ENCODE results near the gene PKP1.

Gene PKP1

DNA sequence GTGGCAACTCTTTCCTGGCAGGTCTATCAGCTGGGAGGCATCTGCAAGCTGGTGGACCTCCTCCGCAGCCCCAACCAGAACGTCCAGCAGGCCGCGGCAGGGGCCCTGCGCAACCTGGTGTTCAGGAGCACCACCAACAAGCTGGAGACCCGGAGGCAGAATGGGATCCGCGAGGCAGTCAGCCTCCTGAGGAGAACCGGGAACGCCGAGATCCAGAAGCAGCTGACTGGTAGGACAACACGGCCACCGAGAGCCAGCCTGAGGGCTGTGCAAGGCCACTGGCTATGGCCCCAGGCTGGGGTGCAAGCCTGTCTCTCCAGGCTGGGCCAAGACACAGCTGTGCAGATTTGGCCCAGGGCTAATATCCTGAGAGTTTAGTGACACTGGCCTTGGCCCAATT, 34.2 kb downstream of the PKP1 start:
- Histone ChIP-seq H3K9me3 (ENCODE audit: control insufficient read depth, low read length) (no peaks in the 10 kb centered on the region), H3K27me3 (ENCODE audit: control insufficient read depth, insufficient read depth, low read length, poor library complexity, severe bottlenecking) (no peaks in the 10 kb centered on the region), H3K4me3 (ENCODE audit: insufficient read depth, low read depth, low read length) (no peak overlapping the region), H3K36me3 (ENCODE audit: control insufficient read depth, insufficient read depth, low read length) (no peaks in the 10 kb centered on the region), H3K27ac (ENCODE audit: insufficient read depth, low read depth, low read length, poor library complexity, severe bottlenecking) (no peak overlapping the region), H3K4me1 (ENCODE audit: control insufficient read depth, insufficient read depth, low read length) (no peaks in the 10 kb centered on the region)
- WGBS, 2 experiments = 95 to 96% methylated on average over 13 of the region's 13 CpGs

GRCh38 chr1:201318504-201319340, 35.4 kb downstream of the PKP1 start:
- WGBS, 2 experiments = 88% methylated on average over 15 of the region's 15 CpGs
- Histone ChIP-seq H3K9me3 (ENCODE audit: control insufficient read depth, low read length) (no peaks in the 10 kb centered on the region), H3K4me3 (ENCODE audit: insufficient read depth, low read depth, low read length) (no peak overlapping the region), H3K27me3 (ENCODE audit: control insufficient read depth, insufficient read depth, low read length, poor library complexity, severe bottlenecking) (no peaks in the 10 kb centered on the region), H3K36me3 (ENCODE audit: control insufficient read depth, insufficient read depth, low read length) (no peaks in the 10 kb centered on the region), H3K4me1 (ENCODE audit: control insufficient read depth, insufficient read depth, low read length) (no peaks in the 10 kb centered on the region), H3K27ac (ENCODE audit: insufficient read depth, low read depth, low read length, poor library complexity, severe bottlenecking) (no peak overlapping the region)

DNA sequence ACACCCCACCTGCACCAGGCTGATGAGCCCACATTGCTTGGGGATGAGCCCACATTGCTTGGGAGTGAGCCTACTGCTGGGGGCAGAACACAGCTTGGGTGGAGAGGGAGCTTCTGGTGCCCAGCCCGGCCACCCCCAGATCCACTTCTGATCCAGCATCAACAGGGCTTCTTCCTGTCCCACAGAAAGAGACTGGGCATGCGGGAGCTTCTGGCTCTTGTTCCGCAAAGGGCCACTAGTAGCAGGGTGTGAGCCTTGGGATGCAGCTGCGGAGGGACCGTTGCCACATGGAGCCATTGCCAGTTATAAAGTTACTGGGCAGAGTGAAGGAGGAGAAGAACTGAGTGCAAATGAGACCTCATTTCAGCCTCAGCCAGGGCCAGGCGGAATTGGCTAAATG, 36.3 kb downstream of the PKP1 start:
- Histone ChIP-seq H3K4me3 (ENCODE audit: insufficient read depth, low read depth, low read length) (no peak overlapping the region), H3K27ac (ENCODE audit: insufficient read depth, low read depth, low read length, poor library complexity, severe bottlenecking) (no peak overlapping the region), H3K9me3 (ENCODE audit: control insufficient read depth, low read length) (no peaks in the 10 kb centered on the region), H3K36me3 (ENCODE audit: control insufficient read depth, insufficient read depth, low read length) (no peaks in the 10 kb centered on the region), H3K27me3 (ENCODE audit: control insufficient read depth, insufficient read depth, low read length, poor library complexity, severe bottlenecking) (no peaks in the 10 kb centered on the region), H3K4me1 (ENCODE audit: control insufficient read depth, insufficient read depth, low read length) (no peaks in the 10 kb centered on the region)
- WGBS, 2 experiments = 92 to 97% methylated on average over 6 of the region's 6 CpGs

DNA sequence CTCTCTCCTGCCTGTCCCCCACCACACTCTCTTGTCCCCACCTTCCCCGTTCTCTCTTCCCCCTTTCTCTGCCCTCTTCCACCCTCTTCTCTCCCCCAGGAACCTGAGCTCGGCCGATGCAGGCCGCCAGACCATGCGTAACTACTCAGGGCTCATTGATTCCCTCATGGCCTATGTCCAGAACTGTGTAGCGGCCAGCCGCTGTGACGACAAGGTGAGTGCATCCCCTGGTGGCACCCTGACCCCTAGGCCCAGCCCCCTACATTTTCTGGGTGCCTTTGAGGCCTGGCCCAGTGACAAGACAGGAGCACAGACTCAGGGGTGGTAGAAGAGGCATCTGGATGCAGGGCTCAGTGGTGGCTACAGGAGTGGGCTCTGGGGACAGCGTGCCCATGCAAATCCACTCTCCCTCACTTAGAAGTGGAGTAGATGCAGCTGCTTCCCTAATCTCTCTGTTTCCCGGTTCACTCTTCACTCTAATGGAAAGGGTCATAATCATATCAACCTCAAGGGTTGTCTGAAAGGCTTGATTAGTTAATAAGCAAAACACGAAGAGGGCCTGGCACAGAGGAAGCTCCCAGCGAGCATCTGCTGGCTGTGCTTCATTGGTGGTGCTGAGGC, 37.0 kb downstream of the PKP1 start:
- Histone ChIP-seq H3K27me3 (ENCODE audit: control insufficient read depth, insufficient read depth, low read length, poor library complexity, severe bottlenecking) (no peaks in the 10 kb centered on the region), H3K4me3 (ENCODE audit: insufficient read depth, low read depth, low read length) (no peak overlapping the region), H3K36me3 (ENCODE audit: control insufficient read depth, insufficient read depth, low read length) (no peaks in the 10 kb centered on the region), H3K4me1 (ENCODE audit: control insufficient read depth, insufficient read depth, low read length) (no peaks in the 10 kb centered on the region), H3K9me3 (ENCODE audit: control insufficient read depth, low read length) (no peaks in the 10 kb centered on the region), H3K27ac (ENCODE audit: insufficient read depth, low read depth, low read length, poor library complexity, severe bottlenecking) (no peak overlapping the region)
- 93% methylated on average over 12 of the region's 12 CpGs for WGBS, 2 experiments

DNA sequence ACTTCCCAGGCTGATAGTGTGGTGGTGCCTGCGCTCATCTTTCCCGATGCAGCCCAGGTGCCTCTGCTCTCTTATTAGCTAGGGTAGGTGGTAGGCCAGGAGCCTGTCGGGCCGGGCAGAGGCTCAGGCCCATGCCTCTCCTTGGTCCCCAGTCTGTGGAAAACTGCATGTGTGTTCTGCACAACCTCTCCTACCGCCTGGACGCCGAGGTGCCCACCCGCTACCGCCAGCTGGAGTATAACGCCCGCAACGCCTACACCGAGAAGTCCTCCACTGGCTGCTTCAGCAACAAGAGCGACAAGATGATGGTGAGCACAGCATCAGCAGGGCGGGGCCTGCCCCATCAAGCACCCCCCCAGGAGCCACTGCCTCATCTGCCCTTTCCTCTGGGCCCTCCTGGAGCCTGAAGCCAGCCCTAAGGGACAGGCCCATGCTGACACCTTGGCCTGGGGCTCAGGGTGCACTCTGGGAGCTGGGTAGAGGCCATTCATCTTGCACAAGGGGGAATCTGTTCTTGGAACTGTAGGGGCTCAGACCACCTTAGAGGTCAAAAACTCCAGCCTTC, 38.6 kb downstream of the PKP1 start:
- Histone ChIP-seq H3K27me3 (ENCODE audit: control insufficient read depth, insufficient read depth, low read length, poor library complexity, severe bottlenecking) (no peaks in the 10 kb centered on the region), H3K27ac (ENCODE audit: insufficient read depth, low read depth, low read length, poor library complexity, severe bottlenecking) (no peak overlapping the region), H3K4me3 (ENCODE audit: insufficient read depth, low read depth, low read length) (no peak overlapping the region), H3K36me3 (ENCODE audit: control insufficient read depth, insufficient read depth, low read length) (no peaks in the 10 kb centered on the region), H3K9me3 (ENCODE audit: control insufficient read depth, low read length) (no peaks in the 10 kb centered on the region), H3K4me1 (ENCODE audit: control insufficient read depth, insufficient read depth, low read length) (no peaks in the 10 kb centered on the region)
- 89% methylated on average over 15 of the region's 15 CpGs for WGBS, 2 experiments

- WGBS, 2 experiments = 88% methylated on average over 12 of the region's 12 CpGs
- Histone ChIP-seq H3K27me3 (ENCODE audit: control insufficient read depth, insufficient read depth, low read length, poor library complexity, severe bottlenecking) (no peaks in the 10 kb centered on the region), H3K4me1 (ENCODE audit: control insufficient read depth, insufficient read depth, low read length) (no peaks in the 10 kb centered on the region), H3K4me3 (ENCODE audit: insufficient read depth, low read depth, low read length) (no peak overlapping the region), H3K27ac (ENCODE audit: insufficient read depth, low read depth, low read length, poor library complexity, severe bottlenecking) (no peak overlapping the region), H3K36me3 (ENCODE audit: control insufficient read depth, insufficient read depth, low read length) (no peaks in the 10 kb centered on the region), H3K9me3 (ENCODE audit: control insufficient read depth, low read length) (no peaks in the 10 kb centered on the region)
Observed at GRCh38 chr1:201322653-201323510, 39.6 kb downstream of the PKP1 start.

DNA sequence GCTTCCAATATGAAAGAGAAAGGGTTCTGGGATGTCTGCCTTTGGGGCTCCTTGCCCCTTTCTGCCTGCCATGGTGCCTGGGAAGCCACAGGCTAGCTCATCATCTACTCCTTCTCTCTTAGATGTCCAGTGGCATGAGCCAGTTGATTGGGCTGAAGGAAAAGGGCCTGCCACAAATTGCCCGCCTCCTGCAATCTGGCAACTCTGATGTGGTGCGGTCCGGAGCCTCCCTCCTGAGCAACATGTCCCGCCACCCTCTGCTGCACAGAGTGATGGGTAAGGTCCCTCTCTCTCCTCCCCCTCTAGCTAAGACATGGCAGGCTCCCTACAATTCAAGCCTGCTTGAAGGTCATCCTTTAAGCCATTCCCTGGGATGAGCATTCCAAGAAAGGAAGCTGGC, 41.0 kb downstream of the PKP1 start:
- 91 to 99% methylated on average over 4 of the region's 4 CpGs for WGBS, 2 experiments
- no peaks in the 10 kb centered on the region for H3K27me3 ChIP-seq (ENCODE audit: control insufficient read depth, insufficient read depth, low read length, poor library complexity, severe bottlenecking)
- no peak overlapping the region for H3K27ac ChIP-seq (ENCODE audit: insufficient read depth, low read depth, low read length, poor library complexity, severe bottlenecking)
- H3K4me3 ChIP-seq (ENCODE audit: insufficient read depth, low read depth, low read length) = no peak overlapping the region
- no peaks in the 10 kb centered on the region for H3K4me1 ChIP-seq (ENCODE audit: control insufficient read depth, insufficient read depth, low read length)
- H3K9me3 ChIP-seq (ENCODE audit: control insufficient read depth, low read length) = no peaks in the 10 kb centered on the region
- H3K36me3 ChIP-seq (ENCODE audit: control insufficient read depth, insufficient read depth, low read length) = no peaks in the 10 kb centered on the region

GRCh38 chr1:201324821-201325677, 41.7 kb downstream of the PKP1 start:
- Histone ChIP-seq H3K4me3 (ENCODE audit: insufficient read depth, low read depth, low read length) (no peak overlapping the region), H3K9me3 (ENCODE audit: control insufficient read depth, low read length) (no peaks in the 10 kb centered on the region), H3K27me3 (ENCODE audit: control insufficient read depth, insufficient read depth, low read length, poor library complexity, severe bottlenecking) (no peaks in the 10 kb centered on the region), H3K4me1 (ENCODE audit: control insufficient read depth, insufficient read depth, low read length) (no peaks in the 10 kb centered on the region), H3K36me3 (ENCODE audit: control insufficient read depth, insufficient read depth, low read length) (no peaks in the 10 kb centered on the region), H3K27ac (ENCODE audit: insufficient read depth, low read depth, low read length, poor library complexity, severe bottlenecking) (no peak overlapping the region)
- WGBS, 2 experiments = 81% methylated on average over 16 of the region's 16 CpGs

- no peaks in the 10 kb centered on the region for H3K27me3 ChIP-seq (ENCODE audit: control insufficient read depth, insufficient read depth, low read length, poor library complexity, severe bottlenecking)
- H3K4me3 ChIP-seq (ENCODE audit: insufficient read depth, low read depth, low read length) = no peak overlapping the region
- H3K27ac ChIP-seq (ENCODE audit: insufficient read depth, low read depth, low read length, poor library complexity, severe bottlenecking) = no peak overlapping the region
- H3K9me3 ChIP-seq (ENCODE audit: control insufficient read depth, low read length) = no peaks in the 10 kb centered on the region
- H3K4me1 ChIP-seq (ENCODE audit: control insufficient read depth, insufficient read depth, low read length) = no peaks in the 10 kb centered on the region
- 94 to 98% methylated on average over 8 of the region's 8 CpGs for WGBS, 2 experiments
- H3K36me3 ChIP-seq (ENCODE audit: control insufficient read depth, insufficient read depth, low read length) = no peaks in the 10 kb centered on the region
Observed at GRCh38 chr1:201325678-201326060, 42.4 kb downstream of the PKP1 start.
